Keratinocyte (primary cell): ENCODE measurements around the gene DBNL.

Experiments used
- CTCF ChIP-seq, 3 experiments: IDR thresholded peaks in 1 of 3; conservative IDR thresholded peaks in 1 of 3; optimal IDR thresholded peaks in 1 of 3; 2 replicates in 2 of 3; 3 replicates in 1 of 3; pipeline versions ENCODE3 to v1.5.1; 2011; ENCODE audit warnings: low read length in 3 of 3, mild to moderate bottlenecking in 3 of 3, moderate library complexity in 2 of 3, control low read depth in 1 of 3, inconsistent platforms in 1 of 3; ENCODE audit not compliant: insufficient read depth in 2 of 3; ENCODE audit errors: extremely low read depth in 1 of 3
- EZH2 ChIP-seq: IDR thresholded peaks from one replicate; pipeline ENCODE4 v1.6.1; 2012; ENCODE audit warnings: inconsistent platforms, mild to moderate bottlenecking, low read length, moderate library complexity

GRCh38 chr7:44082541-44083207 is 38.2 kb downstream of the DBNL start:
- TF ChIP-seq CTCF (optimal IDR thresholded peaks at IDR 0.05 in 1 of 3, IDR thresholded peaks at IDR 0.05 in 1 of 3, conservative IDR thresholded peaks at IDR 0.05 in 1 of 3; ENCODE audit: extremely low read depth in 1 of 3, insufficient read depth in 2 of 3, low read length in 3 of 3), result no peak
- TF ChIP-seq EZH2, result no peak
